AML-193 (cell line): ENCODE results near the gene GIMAP6.
"Not testable (repeated sequence)": the region's sequence is repeated elsewhere in the genome, so short reads cannot be mapped to it uniquely, and the experiment has no call there.

ENCODE experiments used
- DNase-seq, 2 experiments: peaks; one replicate each; lab custom pipeline; 2025; lab: John Stamatoyannopoulos, UW

The GIMAP6 gene

GRCh38 chr7:150631866-150632864 is at the start of gene GIMAP6:
TSS of gene GIMAP6 (minus strand) at chr7:150632385. CDS start at chr7:150630142, 2,243 bp downstream.
- DNase-seq = peak; percentile 55 to 56

GRCh38 chr7:150680364-150680763 is 48.2 kb upstream of the GIMAP6 start:
- not testable (repeated sequence) for DNase-seq

- DNase-seq = not testable (repeated sequence)
Observed at GRCh38 chr7:150678601-150679000, 46.4 kb upstream of the GIMAP6 start.

GRCh38 chr7:150676854-150677253 is 44.7 kb upstream of the GIMAP6 start:
- not testable (repeated sequence) for DNase-seq

GRCh38 chr7:150676276-150676675 is 44.1 kb upstream of the GIMAP6 start:
- peak in 1 of 2 experiments; percentile 32 for DNase-seq

GRCh38 chr7:150675714-150676113 is 43.5 kb upstream of the GIMAP6 start:
- DNase-seq = no peak

GRCh38 chr7:150671798-150672585 is 39.8 kb upstream of the GIMAP6 start:
- DNase-seq = not testable (repeated sequence)

GRCh38 chr7:150668977-150669376 is 36.8 kb upstream of the GIMAP6 start:
- no peak for DNase-seq

- DNase-seq = no peak
Observed at GRCh38 chr7:150668472-150668911, 36.3 kb upstream of the GIMAP6 start.

GRCh38 chr7:150666412-150666811 is 34.2 kb upstream of the GIMAP6 start:
- DNase-seq = no peak

- no peak for DNase-seq
Observed at GRCh38 chr7:150665896-150666295, 33.7 kb upstream of the GIMAP6 start.

GRCh38 chr7:150665089-150665748 is 33.0 kb upstream of the GIMAP6 start:
- no peak for DNase-seq

- DNase-seq = no peak
Observed at GRCh38 chr7:150663802-150664494, 31.8 kb upstream of the GIMAP6 start.

GRCh38 chr7:150662821-150663220 is 30.6 kb upstream of the GIMAP6 start:
- DNase-seq = not testable (repeated sequence)

GRCh38 chr7:150660939-150661613 is 28.9 kb upstream of the GIMAP6 start:
- DNase-seq = no peak

GRCh38 chr7:150657526-150657925 is 25.3 kb upstream of the GIMAP6 start:
- DNase-seq = no peak

GRCh38 chr7:150656047-150656446 is 23.9 kb upstream of the GIMAP6 start:
- DNase-seq = no peak

GRCh38 chr7:150654692-150655091 is 22.5 kb upstream of the GIMAP6 start:
- DNase-seq = no peak

GRCh38 chr7:150649080-150649385 is 16.8 kb upstream of the GIMAP6 start:
- no peak for DNase-seq

GRCh38 chr7:150648353-150649079 is 16.3 kb upstream of the GIMAP6 start:
- no peak for DNase-seq
